Measurements from ENCODE around the gene UBE3B.

DNA sequence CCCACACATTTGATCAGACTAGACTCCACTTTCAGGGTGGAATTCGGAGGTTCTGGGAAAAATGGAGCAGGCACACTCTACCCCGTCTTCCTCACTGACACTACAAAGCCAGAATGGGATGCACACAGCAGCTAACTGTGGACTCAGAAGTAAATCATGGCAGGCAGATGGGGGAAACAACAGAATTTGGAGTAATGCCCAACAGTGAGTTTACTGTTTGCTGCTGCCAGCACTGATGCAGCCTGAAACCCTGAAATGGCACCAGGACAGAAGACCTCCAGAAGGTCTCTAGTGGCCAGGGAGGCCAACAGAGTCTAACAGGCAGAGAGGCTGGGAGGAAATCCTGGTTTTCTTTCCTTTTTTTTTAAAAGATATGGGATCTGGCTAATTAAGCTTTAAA is 24.9 kb upstream of the UBE3B start:
- TF ChIP-seq, protein P1, sequence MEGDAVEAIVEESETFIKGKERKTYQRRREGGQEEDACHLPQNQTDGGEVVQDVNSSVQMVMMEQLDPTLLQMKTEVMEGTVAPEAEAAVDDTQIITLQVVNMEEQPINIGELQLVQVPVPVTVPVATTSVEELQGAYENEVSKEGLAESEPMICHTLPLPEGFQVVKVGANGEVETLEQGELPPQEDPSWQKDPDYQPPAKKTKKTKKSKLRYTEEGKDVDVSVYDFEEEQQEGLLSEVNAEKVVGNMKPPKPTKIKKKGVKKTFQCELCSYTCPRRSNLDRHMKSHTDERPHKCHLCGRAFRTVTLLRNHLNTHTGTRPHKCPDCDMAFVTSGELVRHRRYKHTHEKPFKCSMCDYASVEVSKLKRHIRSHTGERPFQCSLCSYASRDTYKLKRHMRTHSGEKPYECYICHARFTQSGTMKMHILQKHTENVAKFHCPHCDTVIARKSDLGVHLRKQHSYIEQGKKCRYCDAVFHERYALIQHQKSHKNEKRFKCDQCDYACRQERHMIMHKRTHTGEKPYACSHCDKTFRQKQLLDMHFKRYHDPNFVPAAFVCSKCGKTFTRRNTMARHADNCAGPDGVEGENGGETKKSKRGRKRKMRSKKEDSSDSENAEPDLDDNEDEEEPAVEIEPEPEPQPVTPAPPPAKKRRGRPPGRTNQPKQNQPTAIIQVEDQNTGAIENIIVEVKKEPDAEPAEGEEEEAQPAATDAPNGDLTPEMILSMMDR (IDR thresholded peaks at IDR 0.05) = no peak
- TF ChIP-seq EZH2 (IDR thresholded peaks at IDR 0.05; ENCODE audit: borderline replicate concordance, insufficient read depth, low read depth, low read length, poor library complexity, severe bottlenecking) = no peak

Measured in B cell (primary cell).